MG63 (cell line): ENCODE results near the gene EBPL. TPM values are rescaled to one million over a fixed set of nuclear protein-coding genes. Genes with fewer than 3 reads are reported as not detected.

ENCODE experiments used
- DNase-seq: peaks from one replicate; pipeline ENCODE4 v3.0.0-alpha.2; 2020
- H3K27me3 ChIP-seq: fragments of 250-450 bp; sonication (Bioruptor Pico); 2 replicates; pipeline ENCODE4 v1.5.1; 2020; ENCODE audit warnings: mild to moderate bottlenecking, moderate library complexity
- H3K36me3 ChIP-seq: fragments of 250-450 bp; sonication (Bioruptor Pico); 2 replicates; pipeline ENCODE4 v1.5.1; 2020; ENCODE audit warnings: mild to moderate bottlenecking, moderate library complexity
- H3K4me3 ChIP-seq: fragments of 250-450 bp; sonication (Bioruptor Pico); 2 replicates; pipeline ENCODE4 v1.5.1; 2020; ENCODE audit warnings: mild to moderate bottlenecking, moderate library complexity
- H3K9me3 ChIP-seq: fragments of 250-450 bp; sonication (Bioruptor Pico); 2 replicates; pipeline ENCODE4 v1.5.1; 2020; ENCODE audit warnings: mild to moderate bottlenecking, moderate library complexity
- total RNA-seq: library from RNA; depleted of rRNA; stranded (reverse); fragments of >200 nt; shearing (Covaris generic); gene quantifications from 2 replicates; pipeline ENCODE4 v1.2.3, GENCODE V29; 2014; ENCODE audit warnings: low replicate concordance

The EBPL gene
- total RNA-seq, 1 experiment from 2014 or later, result 231 TPM

DNA sequence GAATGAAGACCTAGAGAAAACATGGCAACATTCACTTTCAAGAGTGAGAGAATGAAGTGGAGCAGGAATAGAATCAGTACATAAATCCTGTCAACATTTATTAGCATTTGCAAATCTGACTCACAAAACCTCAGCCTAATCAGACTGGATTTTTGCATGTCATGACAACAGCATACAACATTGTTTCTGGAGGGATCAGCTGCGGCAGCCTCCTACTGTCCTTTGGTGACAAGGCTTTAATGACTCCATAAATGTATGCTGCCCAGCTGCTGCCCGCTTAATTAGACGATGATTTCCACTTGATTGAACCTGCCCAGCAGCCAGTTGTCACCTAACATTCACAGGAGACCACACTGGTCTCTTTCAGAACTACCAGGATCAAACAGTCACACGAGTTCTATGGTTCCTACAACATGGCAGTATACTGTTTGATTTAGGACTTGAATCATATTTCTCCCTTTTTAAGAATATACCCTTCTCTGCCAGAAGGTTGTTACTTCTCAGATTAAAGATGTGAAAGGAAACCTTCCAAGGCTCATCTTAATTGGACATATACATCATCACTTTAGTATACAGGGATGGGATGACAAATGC is 9.3 kb downstream of the EBPL start:
- Histone ChIP-seq H3K36me3 (peaks cover 41% of the 10 kb centered on the region), H3K9me3 (no peaks in the 10 kb centered on the region), H3K27me3 (no peaks in the 10 kb centered on the region), H3K4me3 (no peak overlapping the region)
- no peak for DNase-seq

DNA sequence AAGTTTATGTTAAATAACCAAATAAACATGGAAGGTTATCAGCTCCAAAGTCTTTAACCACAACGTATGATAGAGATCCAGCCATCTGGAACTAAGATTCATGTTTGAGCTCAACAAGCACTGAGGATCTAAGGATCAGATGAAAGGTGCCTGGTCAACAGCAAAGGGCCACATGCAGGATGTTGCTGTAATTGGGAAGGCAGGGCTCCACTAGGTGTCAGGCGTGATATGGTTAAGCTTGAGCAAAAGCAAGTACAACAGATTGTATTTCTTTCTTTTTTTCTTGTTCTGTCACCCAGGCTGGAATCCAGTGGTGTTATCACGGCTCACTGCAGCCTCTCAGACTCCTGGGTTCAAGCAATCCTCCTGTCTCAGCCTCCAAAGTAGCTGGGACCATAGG is 12.0 kb downstream of the EBPL start:
- no peak for DNase-seq
- Histone ChIP-seq H3K27me3 (no peaks in the 10 kb centered on the region), H3K4me3 (no peak overlapping the region), H3K9me3 (no peaks in the 10 kb centered on the region), H3K36me3 (peaks cover 45% of the 10 kb centered on the region)

DNA sequence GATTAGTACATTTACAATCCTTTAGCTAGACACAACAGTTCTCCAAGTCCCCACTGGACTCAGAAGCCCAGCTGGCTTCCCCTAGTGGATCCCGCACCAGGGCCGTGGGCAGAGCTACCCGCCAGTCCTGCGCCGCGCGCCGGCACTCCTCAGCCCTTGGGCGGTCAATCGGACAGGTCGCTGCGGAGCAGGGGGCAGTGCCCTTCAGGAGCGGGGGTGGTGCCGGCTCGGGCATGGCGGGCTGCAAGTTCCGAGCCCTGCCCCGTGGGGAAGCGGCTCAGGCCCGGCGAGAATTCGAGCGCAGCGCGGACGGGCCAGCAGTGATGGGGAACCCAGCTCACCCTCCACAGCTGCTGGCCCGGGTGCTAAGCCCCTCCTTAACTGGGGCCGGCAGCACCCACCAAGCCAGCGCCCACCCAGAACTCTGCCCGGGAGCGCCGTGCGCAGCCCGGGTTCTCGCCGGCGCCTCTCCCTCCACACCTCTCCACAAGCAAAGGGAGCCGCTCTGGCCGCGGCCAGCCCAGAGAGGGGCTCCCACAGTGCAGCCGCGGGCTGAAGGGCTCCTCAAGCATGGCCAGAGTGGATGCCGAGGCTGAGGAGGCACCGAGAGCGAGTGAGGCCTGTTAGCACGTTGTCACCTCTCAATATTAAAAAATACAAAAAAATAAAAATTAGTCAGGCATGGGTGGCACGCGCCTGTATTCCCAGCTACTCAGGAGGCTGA is 12.9 kb downstream of the EBPL start:
- H3K27me3 ChIP-seq, result no peaks in the 10 kb centered on the region
- H3K36me3 ChIP-seq, result peaks cover 48% of the 10 kb centered on the region
- no peak overlapping the region for H3K4me3 ChIP-seq
- no peak for DNase-seq
- no peaks in the 10 kb centered on the region for H3K9me3 ChIP-seq

DNA sequence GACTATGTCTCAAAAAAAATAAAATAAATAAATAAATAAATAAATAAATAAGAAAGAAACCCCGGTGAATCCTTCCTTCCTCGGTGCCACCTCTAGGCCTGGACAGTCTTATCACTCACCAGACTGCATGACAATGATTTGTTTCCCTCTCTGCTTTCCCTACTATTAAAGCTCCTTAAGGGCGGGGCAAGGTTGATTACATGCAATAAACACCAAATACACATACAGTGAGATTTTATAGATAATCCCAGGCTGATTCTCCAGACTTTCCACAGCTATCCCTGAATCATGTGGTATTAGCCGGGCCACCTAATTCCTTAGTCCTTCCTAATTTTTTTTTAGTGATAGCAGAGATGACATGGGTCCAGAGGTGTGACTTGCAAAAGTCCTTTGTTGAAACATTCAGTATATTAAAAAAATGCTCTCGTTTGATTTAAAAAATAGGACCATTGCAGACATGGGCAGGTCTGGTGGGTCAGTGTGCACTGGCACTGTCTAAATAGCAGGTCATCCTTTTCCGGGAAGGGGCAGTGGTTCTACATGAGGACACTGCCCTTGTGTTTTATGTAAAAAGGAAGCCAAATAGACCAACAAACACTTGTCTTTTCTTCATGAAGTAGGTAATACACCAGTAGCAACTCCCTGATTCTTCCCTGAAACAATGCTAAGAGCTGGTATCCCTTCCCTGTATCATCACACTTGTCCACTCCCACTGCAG is 14.5 kb downstream of the EBPL start:
- peaks cover 44% of the 10 kb centered on the region for H3K36me3 ChIP-seq
- no peak for DNase-seq
- no peaks in the 10 kb centered on the region for H3K27me3 ChIP-seq
- H3K4me3 ChIP-seq, result no peak overlapping the region
- no peaks in the 10 kb centered on the region; the same call in 1 of the 2 replicates for H3K9me3 ChIP-seq

DNA sequence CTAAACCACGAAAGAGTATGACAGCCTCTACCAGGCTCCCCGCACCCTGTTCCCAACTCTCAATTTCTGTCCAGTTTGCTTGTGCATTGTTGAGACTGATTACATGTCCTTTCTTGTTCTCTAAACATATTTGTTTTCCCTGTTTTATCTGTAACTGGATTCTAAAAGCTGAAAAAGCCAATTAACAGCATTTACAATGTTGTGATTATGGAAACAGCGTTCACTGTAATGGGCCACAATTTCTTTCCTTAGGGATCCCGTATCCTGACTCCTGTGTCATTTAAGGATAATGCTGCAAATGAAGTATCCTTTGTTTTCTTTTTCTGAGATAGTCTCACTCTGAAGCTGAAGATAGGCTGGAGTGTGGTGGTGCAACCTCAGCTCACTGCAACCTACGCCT is 20.5 kb downstream of the EBPL start:
- H3K4me3 ChIP-seq, result no peak overlapping the region
- H3K36me3 ChIP-seq, result peaks cover 37% of the 10 kb centered on the region
- H3K27me3 ChIP-seq, result no peaks in the 10 kb centered on the region
- DNase-seq, result no peak
- H3K9me3 ChIP-seq, result no peaks in the 10 kb centered on the region; the same call in 1 of the 2 replicates

DNA sequence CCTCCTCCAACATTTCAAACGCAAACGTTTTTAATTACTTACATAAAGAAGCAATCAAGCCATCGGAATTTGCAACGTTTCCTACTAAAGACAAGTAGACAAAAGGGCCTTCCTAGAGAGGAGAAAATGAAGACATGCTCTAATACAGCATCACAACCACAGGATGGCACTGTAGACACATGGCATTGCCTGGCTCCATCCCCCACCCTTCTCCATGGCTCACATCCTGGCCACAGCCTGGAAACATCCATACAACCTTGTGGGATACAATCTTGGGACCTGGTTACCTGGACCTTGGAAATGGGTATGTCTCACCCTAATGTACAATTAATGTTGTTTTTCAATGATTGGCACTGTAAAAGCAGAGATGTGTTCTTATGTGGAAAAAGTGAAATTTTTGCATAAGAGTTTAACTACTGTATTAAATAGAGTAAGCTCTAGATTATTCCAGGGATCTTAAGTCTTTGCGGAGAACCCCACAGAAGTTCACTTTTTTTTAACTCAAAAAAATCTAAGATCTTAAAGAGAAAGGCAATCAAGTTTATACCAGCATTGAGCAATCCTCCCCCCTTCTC is 21.5 kb downstream of the EBPL start:
- DNase-seq, result peak; percentile 61
- no peak overlapping the region for H3K4me3 ChIP-seq
- H3K27me3 ChIP-seq, result no peaks in the 10 kb centered on the region
- H3K36me3 ChIP-seq, result peaks cover 37% of the 10 kb centered on the region
- no peaks in the 10 kb centered on the region; the same call in 1 of the 2 replicates for H3K9me3 ChIP-seq

DNA sequence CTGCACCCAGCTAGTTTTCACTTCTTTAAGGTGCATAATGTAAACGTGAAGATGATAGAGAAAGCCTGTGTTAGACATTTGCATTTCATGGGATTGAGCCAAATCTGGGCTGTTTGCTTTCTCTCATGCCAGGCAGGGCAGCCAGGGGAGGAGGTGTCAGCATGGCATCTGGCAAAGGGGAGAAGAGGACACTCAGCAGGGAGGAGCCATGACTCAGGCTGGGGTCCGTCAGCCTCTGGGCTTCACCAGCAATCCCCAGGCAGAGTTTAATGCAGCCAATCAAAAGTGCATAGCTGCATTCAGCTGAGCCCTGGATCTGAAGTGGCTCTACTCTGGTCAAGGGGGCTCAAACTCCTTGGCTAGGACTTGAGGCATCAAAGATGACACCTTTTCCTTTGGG is 23.5 kb downstream of the EBPL start:
- no peaks in the 10 kb centered on the region for H3K9me3 ChIP-seq
- peak; percentile 91 for DNase-seq
- H3K4me3 ChIP-seq, result no peak overlapping the region
- H3K36me3 ChIP-seq, result peaks cover 36% of the 10 kb centered on the region
- H3K27me3 ChIP-seq, result no peaks in the 10 kb centered on the region

DNA sequence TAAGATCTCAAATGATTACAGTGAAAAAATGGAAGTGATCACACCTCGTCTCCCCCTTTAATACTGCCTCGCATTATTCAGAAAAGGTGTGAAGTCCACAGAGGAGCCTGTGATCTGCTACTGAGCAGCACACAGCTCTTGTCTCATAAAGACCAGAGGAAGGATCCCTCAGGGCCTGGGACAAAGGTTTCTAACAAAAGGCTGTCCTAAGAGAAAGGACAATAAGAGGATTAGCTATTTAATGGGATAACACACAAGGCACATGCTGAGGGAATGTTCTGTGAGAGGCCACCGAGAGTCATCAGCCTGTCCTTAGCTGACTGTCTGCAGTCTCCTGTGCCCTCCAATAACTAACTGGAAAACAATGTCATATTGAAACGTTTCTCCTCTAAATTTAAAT is 26.7 kb downstream of the EBPL start:
- DNase-seq, result no peak
- Histone ChIP-seq H3K9me3 (no peaks in the 10 kb centered on the region), H3K36me3 (peaks cover 43% of the 10 kb centered on the region), H3K27me3 (no peaks in the 10 kb centered on the region), H3K4me3 (no peak overlapping the region)

DNA sequence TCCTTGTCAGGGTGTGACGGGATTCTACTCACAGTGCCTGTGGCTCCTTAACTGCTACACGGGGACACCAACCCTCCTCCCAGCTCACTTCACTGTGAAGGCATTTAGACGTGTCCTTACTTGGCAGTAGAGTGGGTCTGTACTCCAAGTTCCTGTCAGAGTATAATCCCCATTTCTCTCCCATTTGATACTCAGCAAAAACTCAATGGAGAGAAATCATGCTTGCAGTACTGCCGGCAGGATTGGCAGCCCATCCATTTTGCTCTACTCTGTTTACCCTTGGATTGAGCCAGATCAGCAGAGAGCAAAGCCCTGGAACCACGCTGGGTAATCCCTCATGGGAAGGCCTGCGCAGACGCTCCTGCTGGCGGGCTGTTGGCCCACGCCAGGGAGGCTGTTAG is 34.0 kb downstream of the EBPL start:
- no peaks in the 10 kb centered on the region for H3K9me3 ChIP-seq
- no peaks in the 10 kb centered on the region for H3K27me3 ChIP-seq
- DNase-seq, result no peak
- peaks cover 12% of the 10 kb centered on the region for H3K36me3 ChIP-seq
- H3K4me3 ChIP-seq, result no peak overlapping the region

DNA sequence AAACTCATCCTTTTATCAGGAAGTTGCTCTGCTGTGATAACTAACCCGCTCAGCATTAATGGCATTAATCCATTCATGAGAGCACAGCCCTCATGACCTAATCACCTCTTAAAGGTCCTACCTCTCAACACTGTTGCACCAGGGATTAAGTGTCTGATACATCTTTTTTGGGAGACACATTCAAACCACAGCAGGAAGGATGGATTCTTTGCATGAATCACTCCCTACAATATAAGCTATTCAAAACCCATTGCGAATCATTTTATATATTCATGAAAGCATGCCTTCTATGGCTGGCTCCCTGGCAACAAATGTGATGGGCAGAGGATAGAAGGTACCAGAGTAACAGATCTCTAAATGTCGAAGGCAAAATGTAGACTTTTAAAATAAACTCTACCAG is 35.4 kb downstream of the EBPL start:
- H3K4me3 ChIP-seq, result no peak overlapping the region
- peaks cover 9% of the 10 kb centered on the region for H3K36me3 ChIP-seq
- no peaks in the 10 kb centered on the region for H3K27me3 ChIP-seq
- DNase-seq, result peak; percentile 30
- no peaks in the 10 kb centered on the region for H3K9me3 ChIP-seq

DNA sequence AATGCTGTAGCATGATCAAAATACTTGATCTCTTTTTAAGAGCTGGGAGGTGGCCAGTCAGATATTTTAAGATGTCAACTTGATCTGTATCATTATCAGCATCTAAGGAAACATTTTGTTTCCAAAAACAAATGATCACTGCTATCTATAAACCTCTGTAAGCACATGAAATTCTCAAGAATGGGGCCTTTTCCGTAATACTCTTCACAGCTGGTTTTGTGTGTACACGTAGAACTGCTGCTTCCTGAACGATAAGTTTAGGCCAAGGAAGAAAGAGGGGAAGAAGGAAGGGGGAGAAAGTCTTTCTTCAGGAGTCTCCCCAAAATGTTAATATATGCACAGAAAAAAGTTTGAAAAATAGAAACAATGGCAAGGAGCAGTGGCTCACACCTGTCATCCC is 37.3 kb downstream of the EBPL start:
- DNase-seq, result no peak
- H3K27me3 ChIP-seq, result no peaks in the 10 kb centered on the region
- no peaks in the 10 kb centered on the region for H3K9me3 ChIP-seq
- peaks cover 9% of the 10 kb centered on the region for H3K36me3 ChIP-seq
- no peak overlapping the region for H3K4me3 ChIP-seq

DNA sequence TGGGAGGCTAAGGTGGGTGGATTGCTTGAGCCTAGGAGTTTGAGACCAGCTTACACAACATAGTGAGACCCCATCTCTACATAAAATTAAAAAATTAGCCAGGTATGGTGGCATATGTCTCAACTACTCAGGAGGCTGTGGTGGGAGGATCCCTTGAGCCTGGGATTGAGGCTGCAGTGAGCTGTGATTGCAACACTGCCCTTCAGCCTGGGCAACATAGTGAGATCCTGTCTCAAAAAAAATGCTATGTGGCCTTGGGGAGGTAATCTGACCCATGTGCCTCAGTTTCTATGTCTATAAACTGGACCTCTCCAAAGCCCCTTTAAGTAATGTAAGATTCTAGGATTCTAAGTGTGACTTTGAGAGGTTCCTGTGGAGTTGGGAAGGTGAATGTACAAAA is 37.8 kb downstream of the EBPL start:
- Histone ChIP-seq H3K4me3 (no peak overlapping the region), H3K27me3 (no peaks in the 10 kb centered on the region), H3K9me3 (no peaks in the 10 kb centered on the region), H3K36me3 (peaks cover 9% of the 10 kb centered on the region)
- no peak for DNase-seq

DNA sequence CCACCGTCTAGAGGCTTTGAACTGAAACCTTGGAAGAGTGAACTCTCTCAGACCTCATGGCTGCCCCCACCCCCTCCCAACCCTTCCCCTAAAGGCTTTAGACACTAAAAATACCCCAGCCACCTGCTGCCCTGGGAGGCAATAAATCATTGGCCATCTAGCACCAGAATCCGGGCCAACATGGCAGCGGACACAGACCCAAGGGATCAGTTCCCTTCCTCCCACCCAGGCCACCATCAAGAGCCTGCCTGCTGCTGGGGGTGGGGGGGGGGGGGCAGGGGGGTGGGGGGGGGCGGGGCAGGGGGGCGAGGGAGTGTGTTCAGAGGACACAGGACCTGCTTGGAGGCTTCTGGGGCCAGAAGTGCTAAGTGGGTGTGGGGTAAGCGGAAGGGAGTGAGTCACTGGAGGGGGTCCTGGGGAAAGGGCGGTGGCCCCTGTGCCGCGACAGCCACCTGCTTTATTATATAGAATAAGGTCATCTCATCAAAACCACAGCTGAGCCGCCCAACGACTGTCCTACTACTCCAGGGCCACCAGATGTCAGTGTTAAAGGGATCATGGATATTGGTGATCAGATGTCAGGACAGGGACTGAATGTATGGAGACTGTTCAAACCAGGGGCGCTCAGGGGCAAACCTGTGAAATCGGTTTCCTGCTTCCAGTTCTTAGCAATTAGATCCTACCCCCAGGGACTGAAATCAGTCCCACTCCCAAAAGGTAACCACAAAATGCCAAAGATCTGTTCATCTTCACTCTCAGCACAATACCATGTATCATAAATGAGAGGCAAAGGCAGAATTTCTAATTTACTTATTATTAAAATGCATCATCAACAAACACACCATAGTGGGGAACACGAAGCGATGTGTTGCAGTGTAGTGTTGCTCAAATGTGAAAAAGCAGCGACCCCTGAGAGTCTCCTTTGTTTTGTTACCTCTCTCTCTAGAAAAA is 38.7 kb downstream of the EBPL start:
- Histone ChIP-seq H3K4me3 (no peak overlapping the region), H3K36me3 (peaks cover 4% of the 10 kb centered on the region), H3K9me3 (no peaks in the 10 kb centered on the region), H3K27me3 (no peaks in the 10 kb centered on the region)
- DNase-seq, result peak; percentile 24

DNA sequence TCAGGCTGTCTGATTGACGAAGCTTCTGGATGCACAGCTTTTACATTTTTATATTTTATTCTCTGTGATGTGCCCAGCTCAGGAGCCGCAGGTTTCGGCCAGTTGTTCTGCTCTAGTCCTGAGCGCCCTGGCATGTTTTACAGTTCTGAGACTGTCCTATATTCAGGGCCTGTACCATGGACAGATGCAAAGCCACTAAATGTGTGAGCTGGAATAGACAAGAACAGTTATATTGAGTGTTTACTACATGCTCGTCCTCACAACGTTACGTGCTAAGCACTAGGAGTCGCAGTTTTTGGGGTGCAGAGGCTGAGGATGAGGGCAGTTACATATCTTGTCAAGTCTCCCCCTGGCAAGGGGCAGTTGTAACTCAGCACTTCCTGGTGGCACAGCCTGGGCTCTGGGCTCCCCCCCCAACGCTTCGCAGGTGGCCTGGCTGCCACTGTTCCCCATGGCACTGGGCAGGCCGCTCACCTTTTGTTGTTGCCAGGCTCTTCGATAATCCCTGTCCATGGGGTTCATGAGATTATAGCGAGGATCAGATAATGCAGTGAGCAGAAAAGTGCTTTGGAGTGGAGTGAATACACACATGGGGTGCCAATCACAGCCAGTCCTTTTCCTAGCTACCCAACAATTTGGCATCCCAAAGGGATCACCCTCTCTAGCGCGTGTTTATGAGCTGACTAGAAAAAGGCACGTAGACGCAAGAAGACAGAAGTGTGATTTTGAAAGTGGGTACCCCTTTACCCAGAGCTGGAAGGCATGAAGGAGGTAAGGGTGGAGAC is 39.5 kb downstream of the EBPL start:
- no peak overlapping the region for H3K4me3 ChIP-seq
- H3K36me3 ChIP-seq, result peaks cover 4% of the 10 kb centered on the region
- H3K27me3 ChIP-seq, result no peaks in the 10 kb centered on the region
- H3K9me3 ChIP-seq, result no peaks in the 10 kb centered on the region
- no peak for DNase-seq

DNA sequence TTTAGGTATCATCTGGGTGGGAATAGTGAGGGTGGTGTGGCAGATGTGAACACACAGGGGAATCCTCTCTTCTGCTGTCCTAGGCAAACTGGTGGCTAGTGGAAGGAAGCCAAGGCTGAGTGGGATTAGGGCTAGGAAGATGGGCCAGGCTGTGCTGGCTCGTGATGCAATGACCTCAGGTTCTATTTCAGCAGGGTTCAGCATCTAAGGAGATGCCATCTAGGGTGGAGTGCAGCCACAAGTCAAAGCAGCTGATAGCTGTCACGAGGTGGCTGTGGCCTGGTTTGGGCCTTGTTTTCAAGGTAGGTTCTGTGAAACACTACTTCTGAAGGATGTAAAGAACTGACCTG is 41.3 kb downstream of the EBPL start:
- Histone ChIP-seq H3K4me3 (no peak overlapping the region), H3K9me3 (no peaks in the 10 kb centered on the region), H3K36me3 (no peaks in the 10 kb centered on the region; the same call in none of the 2 replicates), H3K27me3 (no peaks in the 10 kb centered on the region)
- peak; percentile 74 for DNase-seq
